OCI-LY7 (cell line): ENCODE data around the gene HOXC9.

ENCODE experiments used
- CTCF ChIP-seq: fragments of 200-600 bp; sonication (generic); conservative IDR thresholded peaks from 2 replicates; pipeline ENCODE4 v1.5.1; 2014; ENCODE audit warnings: mild to moderate bottlenecking, antibody characterized with exemption, low read length, moderate library complexity, mixed read lengths
- EZH2phosphoT487 ChIP-seq: fragments of 200-600 bp; sonication (generic); IDR thresholded peaks from 2 replicates; pipeline ENCODE4 v1.6.1; 2018; ENCODE audit warnings: low read depth, borderline replicate concordance, mild to moderate bottlenecking, mixed run types, antibody characterized with exemption, low read length, moderate library complexity, mixed read lengths

DNA sequence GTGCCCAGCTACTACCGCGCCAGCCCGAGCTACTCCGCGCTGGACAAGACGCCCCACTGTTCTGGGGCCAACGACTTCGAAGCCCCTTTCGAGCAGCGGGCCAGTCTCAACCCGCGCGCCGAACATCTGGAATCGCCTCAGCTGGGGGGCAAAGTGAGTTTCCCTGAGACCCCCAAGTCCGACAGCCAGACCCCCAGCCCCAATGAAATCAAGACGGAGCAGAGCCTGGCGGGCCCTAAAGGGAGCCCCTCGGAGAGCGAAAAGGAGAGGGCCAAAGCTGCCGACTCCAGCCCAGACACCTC, 14.3 kb upstream of the HOXC9 start:
- TF ChIP-seq CTCF (no peak), EZH2phosphoT487 (no peak)
